Activated CD4-positive, alpha-beta T cell treated with anti-CD3 and anti-CD28 coated beads, Interleukin-2, amount 50 U/mL, for 4 hours (primary cell): ENCODE results near the gene ARHGEF28.

Experiments
- DNase-seq, 2 experiments: peaks; one replicate each; pipeline ENCODE4 v3.0.0-alpha.2; 2020

The ARHGEF28 gene

GRCh38 chr5:73908395-73908794, 282.4 kb downstream of the ARHGEF28 start:
- no peak for DNase-seq

DNA sequence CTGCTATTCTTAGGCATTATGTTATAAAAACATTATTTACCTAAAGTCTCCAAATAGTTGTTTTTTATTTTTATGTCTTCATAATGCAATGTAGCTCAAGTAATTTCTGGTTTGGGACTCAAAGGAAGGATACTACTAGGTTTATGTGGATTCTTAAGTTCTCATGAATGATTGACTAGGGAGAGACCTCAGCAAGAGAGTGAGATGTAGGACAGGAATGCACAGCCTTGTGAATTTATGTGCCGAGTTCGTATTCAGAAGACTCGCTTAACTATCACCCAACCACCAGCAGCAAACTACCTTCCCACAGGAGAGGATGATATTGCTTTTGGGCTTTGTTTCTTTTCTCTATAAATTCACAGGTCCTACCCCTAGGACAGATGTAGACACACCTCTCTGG, 282.9 kb downstream of the ARHGEF28 start:
- DNase-seq: no peak

DNA sequence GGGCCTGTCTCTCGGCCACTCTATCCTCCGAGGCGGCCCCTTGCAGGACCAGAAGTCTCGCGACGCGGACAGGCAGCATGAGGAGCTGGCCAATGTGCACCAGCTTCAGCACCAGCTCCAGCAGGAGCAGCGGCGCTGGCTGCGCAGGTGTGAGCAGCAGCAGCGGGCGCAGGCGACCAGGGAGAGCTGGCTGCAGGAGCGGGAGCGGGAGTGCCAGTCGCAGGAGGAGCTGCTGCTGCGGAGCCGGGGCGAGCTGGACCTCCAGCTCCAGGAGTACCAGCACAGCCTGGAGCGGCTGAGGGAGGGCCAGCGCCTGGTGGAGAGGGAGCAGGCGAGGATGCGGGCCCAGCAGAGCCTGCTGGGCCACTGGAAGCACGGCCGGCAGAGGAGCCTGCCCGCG, 283.5 kb downstream of the ARHGEF28 start:
- DNase-seq: no peak

DNA sequence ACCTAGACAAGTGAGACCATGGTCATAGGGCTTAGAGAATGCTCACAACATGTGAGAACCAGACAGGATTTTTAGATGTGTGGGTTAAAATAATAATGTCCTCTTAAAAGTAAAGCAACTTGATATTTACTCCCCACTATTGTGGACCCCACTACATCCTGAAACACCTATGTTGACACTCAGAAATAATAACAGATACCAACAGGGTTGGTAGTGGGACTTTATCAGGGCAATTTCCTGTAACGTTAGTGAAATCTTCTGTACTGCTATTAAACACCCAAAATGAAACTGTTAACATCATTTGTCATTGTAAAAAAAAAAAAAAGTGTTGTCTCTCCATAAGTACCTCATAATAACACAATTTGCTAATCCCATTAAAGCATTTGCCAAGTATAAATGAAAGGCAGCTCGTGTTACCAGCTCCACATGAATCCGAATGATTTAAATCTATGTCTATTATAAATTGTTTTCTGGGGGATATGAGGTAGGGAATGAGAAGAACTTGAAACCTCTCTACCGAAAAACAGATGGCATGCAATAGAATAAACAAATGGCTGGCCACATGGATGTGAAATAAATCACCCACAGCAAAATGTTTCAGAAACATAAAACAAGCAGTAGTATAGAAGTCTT, 285.9 kb downstream of the ARHGEF28 start:
- no peak for DNase-seq

GRCh38 chr5:73912821-73913271, 286.9 kb downstream of the ARHGEF28 start:
- no peak for DNase-seq

DNA sequence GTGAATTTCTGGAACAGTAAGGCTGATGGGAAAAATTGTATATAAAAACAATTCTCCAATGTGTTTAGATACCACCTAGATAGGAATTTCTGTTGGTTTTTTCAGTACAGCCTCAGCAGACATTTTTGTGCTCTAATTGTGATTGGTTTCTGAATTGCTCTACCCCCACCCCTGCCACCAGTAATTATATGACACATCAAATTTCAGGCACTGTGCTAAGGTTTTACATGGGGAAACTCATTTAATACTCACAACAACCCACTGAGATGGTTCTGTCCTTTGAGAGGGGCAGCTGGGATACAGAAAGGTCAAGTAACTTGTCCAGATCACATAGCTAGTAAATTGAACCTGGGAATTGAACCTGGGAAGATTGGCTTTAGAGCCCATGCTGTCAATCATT, 288.0 kb downstream of the ARHGEF28 start:
- DNase-seq: no peak

GRCh38 chr5:73915345-73915744, 289.3 kb downstream of the ARHGEF28 start:
- no peak for DNase-seq

- no peak for DNase-seq
Measured at GRCh38 chr5:73917433-73917832, 291.4 kb downstream of the ARHGEF28 start.

DNA sequence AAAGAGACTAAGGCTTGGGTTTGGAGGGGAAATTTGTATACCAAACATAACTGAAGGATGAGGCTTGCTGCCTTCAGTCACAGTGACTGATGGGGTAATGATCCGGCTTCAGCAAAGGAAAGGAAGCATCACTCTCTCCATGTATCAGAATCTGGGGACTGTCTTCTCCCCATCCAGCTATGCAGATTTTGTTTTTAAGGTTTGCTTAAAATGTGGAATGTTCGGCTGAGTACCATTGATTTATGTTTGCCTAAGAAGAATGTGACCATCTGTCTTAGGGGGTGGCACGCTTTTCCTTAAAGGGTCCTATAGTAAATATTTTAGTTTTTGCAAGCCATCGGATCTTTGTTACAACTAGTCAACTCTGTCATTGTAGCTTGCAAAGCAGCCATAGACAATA, 291.9 kb downstream of the ARHGEF28 start:
- no peak for DNase-seq

- DNase-seq: no peak
Measured at GRCh38 chr5:73918791-73919221, 292.8 kb downstream of the ARHGEF28 start.

GRCh38 chr5:73921741-73922140, 295.7 kb downstream of the ARHGEF28 start:
- DNase-seq: no peak

GRCh38 chr5:73922224-73922623, 296.2 kb downstream of the ARHGEF28 start:
- no peak for DNase-seq

DNA sequence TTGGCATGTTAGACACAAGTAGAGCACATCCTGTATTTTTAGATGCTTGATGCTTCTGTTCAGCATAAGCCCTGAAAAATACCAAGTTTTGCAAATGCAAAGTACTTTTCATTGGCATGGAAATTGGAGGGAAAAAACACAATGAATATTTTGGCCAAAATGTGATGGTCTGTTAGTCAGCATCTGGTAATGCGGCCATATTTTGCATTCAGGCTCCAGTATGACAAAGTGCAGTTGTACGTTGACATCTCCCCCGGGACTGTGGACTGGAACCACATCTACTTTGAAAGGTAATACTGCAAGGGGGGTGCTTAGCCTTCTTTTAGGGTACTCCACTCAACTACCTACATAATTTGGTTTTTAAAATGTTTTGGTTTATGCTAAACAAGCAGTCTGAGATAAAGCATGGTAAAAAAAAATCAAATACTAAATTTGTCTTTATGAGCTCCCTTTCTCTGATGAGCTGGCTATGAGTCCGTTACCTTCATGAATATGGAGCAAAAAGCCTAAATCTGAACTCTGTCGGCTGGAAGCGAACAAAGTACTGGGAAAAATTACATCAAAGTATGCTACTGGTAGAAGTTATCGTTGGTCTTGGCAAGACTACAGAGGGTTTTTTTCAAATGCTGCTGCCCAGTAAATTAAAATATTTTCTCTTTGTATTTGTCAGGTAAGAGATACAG, 297.0 kb downstream of the ARHGEF28 start:
- no peak for DNase-seq

- DNase-seq: no peak
Measured at GRCh38 chr5:73928476-73929070, 302.6 kb downstream of the ARHGEF28 start.

- no peak for DNase-seq
Measured at GRCh38 chr5:73935719-73936118, 309.7 kb downstream of the ARHGEF28 start.

DNA sequence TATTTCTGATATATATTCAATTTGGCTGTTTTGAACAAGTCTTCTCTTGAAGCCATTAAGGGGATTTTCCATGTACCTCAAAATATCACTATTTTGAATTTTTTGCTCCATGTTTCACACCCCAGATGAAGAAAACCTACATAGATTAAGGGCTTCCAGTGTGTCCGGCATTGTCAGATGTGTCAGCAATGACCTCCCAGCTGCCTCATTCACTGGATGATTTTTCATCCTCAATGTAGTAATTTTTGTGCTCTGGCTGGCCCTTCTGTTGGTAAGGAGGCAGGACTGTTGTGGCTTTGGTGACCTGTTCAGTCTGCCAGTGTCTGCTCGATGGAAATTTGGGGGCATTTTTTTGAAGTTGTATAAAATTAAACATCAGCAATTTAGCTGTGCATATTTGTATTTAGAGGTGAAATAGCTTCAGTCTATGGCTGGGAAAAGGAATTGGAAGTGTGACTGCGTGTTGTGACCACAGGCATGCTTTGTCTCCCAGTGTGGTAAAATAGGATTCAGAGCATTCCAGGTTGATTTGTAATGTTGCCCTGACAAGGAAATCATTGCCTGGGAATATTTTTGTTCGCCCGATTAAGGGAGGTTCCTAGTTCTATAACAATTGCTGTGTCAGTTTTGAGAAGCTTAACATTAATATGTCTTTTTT, 312.4 kb downstream of the ARHGEF28 start:
- DNase-seq: no peak

DNA sequence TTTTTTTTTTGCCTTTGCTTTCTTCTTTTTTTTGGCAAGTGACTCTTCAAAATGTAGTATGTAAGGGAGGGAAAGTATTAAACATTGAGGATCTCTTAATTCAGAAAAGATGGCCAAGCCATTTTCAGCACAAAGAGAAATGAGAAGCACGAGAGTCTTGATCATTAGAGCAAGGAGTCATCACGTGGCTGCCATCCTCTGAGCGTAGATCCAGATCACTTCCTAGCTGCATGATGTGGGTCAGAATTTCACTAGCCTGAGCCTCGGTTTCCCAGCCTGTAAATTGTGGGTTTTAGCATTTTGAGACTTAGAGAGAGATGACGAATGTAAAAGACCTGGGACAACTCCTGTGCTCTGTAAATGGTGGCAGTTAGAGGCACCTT, 312.9 kb downstream of the ARHGEF28 start:
- no peak for DNase-seq

DNA sequence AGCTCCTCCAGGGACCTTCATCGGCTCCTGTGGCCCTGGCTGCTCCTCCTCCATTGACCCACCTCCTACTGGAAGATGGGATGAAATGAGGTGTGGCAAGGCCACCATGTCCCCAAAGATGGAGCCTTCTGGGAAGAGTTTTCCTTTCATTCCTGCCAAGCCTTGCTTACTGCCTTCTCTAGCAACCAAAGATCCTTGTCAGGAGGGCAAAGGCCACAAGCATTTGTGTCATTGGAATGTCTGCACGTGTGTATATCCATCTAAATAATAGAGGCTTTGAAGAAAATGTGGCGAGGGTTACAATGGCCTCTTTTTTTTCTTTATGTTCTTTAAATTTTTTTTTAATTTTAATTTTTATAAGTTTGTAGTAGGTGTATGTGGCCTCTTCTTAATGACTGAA, 313.6 kb downstream of the ARHGEF28 start:
- DNase-seq: no peak

DNA sequence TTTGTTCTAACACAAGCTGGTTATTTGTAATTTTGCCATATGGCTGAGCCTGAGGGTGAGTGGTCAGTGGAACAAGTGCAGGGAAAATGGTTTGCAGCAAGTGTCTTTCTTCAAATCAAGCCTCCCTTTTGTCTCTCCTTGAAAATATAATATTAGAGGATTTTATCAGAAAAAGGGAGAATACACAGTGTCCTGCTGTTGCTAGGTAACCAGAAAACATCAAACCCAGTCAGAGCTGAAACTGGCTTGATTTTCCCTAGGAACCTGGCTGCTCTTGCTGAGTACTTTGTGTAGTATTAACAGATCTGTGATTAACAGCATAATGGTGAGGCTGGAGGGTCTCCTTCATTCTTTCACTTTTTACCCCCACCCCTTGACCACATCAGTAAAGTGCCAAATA, 314.0 kb downstream of the ARHGEF28 start:
- DNase-seq: no peak

DNA sequence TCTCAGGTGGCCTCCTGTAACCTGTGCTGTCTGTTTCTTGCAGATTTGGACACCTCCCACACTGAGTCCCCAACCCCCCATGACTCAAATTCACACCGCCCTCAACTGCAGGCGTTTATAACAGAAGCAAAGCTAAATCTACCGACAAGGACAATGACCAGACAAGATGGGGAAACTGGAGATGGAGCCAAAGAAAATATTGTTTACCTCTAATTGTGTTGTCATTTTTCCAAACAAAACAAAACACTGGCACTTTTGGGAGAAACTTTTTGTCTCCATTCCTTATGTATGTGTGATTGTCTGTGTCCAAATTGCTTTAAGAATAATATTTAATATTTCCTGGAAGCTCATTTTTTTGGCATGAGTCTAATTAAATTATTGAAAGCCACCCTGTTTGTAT, 314.8 kb downstream of the ARHGEF28 start:
- no peak for DNase-seq

GRCh38 chr5:73942783-73943182, 316.8 kb downstream of the ARHGEF28 start:
- DNase-seq: no peak

DNA sequence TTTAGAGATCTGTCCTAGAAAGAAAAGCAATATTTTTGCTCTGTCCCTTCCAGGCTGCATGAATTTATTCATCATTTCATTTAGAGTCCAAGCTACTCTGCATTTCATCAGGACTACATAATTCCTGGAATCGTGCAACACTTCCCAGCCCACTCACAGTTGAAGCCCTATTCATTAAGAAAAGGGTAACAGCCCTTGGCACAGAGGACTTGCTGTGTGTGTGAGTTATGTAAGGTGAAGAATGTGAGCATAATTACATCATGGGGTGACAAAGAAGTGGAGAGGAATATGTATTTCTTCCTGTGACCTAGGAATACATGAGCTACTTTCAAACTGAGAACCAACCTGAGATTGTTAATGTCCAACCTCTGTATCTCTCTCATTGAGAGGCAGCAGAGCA, 317.4 kb downstream of the ARHGEF28 start:
- DNase-seq: no peak

GRCh38 chr5:73944581-73944980, 318.6 kb downstream of the ARHGEF28 start:
- no peak for DNase-seq

DNA sequence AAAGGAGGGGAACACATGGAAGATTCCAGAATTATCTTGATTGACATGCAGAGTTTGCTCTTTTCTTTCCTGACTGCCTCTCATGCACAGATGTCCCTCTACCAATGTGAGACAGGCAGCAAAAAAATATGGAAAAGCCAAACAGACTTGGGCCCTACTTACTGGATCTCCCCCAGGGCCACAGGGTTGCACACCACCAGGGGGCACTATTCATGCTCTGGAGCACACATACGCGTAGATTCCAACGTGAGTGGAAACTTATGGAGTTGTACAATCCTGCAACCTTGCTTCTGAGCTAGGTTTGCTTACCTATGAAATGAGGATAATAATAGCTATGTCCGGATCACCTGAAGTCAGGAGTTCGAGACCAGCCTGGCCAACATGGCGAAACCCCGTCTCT, 319.5 kb downstream of the ARHGEF28 start:
- DNase-seq: no peak
